Fibroblast of mammary gland (primary cell): ENCODE data around the gene COL27A1.
A peak's percentile ranks its signal among the peaks of the same experiment; 100 is the strongest.

Source experiments
- DNase-seq: peaks from one replicate; pipeline ENCODE4 v3.0.0-alpha.2; 2010; ENCODE audit warnings: low read depth
- H3K4me3 ChIP-seq: 2 replicates; pipeline ENCODE4 v1.5.1; 2011; ENCODE audit warnings: low read depth, mild to moderate bottlenecking, low read length, moderate library complexity; ENCODE audit not compliant: control insufficient read depth
- TF ChIP-seq, protein P1 (sequence below): conservative IDR thresholded peaks from 2 replicates; pipeline ENCODE4 v1.5.1; 2011; ENCODE audit warnings: low read depth, low read length, inconsistent platforms; ENCODE audit not compliant: control insufficient read depth, insufficient read depth

The COL27A1 gene

GRCh38 chr9:114174876-114175771 is 19.8 kb downstream of the COL27A1 start:
- no peak overlapping the region for H3K4me3 ChIP-seq
- DNase-seq, result peak; percentile 67
- TF ChIP-seq, protein P1, sequence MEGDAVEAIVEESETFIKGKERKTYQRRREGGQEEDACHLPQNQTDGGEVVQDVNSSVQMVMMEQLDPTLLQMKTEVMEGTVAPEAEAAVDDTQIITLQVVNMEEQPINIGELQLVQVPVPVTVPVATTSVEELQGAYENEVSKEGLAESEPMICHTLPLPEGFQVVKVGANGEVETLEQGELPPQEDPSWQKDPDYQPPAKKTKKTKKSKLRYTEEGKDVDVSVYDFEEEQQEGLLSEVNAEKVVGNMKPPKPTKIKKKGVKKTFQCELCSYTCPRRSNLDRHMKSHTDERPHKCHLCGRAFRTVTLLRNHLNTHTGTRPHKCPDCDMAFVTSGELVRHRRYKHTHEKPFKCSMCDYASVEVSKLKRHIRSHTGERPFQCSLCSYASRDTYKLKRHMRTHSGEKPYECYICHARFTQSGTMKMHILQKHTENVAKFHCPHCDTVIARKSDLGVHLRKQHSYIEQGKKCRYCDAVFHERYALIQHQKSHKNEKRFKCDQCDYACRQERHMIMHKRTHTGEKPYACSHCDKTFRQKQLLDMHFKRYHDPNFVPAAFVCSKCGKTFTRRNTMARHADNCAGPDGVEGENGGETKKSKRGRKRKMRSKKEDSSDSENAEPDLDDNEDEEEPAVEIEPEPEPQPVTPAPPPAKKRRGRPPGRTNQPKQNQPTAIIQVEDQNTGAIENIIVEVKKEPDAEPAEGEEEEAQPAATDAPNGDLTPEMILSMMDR, result no peak

DNA sequence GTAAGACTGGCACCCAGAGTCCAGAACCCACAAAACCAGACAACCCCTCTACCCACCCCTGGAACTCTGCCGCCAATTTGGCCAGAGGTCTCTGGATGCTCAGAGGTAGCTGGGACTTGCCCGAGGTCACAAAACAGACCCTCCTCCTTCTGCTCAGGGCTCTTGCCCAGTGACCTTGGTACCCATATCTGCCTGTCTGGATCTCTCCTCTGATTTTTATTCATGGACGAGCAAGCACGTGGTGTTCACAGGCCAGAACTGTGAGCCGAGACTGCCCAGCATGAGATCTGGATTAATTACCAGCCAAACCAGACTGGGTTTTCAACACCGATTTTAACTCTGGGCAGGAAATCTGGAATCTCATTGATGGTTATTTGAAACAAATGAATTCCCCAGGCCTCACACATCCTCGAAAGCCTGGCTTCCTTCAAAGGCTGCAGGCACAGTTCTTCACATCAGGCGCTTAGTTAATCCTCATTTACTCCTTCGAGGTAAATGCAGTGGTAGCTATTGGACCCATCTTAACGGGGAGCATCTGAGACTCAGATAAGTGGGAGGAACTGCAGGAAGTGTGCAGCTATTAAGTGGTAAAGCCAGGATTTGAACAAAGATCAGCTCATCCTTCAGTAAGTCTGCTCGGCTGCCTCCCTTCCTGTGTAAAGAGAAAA is 21.4 kb downstream of the COL27A1 start:
- H3K4me3 ChIP-seq, result no peak overlapping the region
- TF ChIP-seq, protein P1, result no peak
- DNase-seq, result peak; percentile 8

- TF ChIP-seq, protein P1, result no peak
- no peak overlapping the region for H3K4me3 ChIP-seq
- peak; percentile 70 for DNase-seq
Observed at GRCh38 chr9:114177423-114178064, 22.2 kb downstream of the COL27A1 start.

GRCh38 chr9:114178076-114178475 is 22.7 kb downstream of the COL27A1 start:
- no peak for DNase-seq
- TF ChIP-seq, protein P1, result no peak
- no peak overlapping the region for H3K4me3 ChIP-seq

DNA sequence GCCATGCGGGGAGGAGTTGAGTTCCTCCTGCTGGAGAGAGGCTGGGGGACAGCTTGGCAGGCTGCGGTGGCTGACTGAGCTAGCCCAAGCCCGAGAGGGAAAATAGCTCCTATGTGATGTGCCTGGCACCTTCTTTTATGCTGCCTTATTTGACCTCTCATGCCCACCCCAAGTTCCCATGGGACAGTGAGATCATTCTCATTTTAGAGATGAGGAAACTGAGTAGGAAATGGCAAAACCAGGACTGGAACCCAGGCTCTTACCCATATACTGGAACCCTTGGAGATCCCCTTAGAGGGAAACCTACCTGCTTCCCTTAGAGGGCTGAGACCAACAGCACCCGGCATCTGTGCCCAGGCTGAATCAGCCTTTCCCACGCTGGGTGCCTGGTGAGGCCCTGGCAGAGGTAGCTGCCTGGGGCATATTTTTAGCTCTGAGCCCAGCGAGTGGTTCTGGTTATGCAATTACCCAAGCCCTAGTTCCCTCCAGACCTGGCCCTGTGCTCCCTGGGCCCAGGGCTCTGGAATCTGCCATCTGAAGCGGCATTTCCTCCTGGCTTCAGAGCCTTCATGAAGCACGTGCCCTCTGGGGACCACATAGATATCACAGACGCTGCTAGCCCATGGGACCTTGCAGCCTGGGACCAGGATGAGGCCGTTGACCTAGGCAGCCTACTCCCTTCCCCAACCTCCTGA is 23.6 kb downstream of the COL27A1 start:
- TF ChIP-seq, protein P1, result no peak
- H3K4me3 ChIP-seq, result no peak overlapping the region
- peak; percentile 10 for DNase-seq

DNA sequence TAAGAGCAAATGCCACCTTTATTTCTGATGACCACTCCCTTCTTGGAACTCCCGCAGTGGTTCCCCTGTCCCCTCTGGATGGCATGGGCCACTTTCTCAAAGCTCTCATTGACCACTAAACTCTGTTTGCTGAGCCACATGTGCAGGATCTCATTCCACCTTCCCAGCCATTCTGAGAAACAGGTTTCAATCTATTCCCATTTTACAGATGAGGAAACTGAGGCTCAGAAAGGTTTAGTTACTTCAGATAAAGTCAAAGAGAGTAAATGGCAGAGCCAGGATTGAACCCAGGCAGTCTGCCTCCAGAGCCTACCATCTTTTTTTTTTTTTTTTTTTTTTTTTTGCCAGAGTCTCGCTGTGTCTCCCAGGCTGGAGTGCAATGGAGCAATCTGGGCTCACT is 24.2 kb downstream of the COL27A1 start:
- H3K4me3 ChIP-seq, result no peak overlapping the region
- DNase-seq, result no peak
- TF ChIP-seq, protein P1, result no peak
